Measurements from ENCODE around the gene PIGL.

Gene PIGL

GRCh38 chr17:16371742-16372141 is 154.7 kb downstream of the PIGL start:
- Histone ChIP-seq H3K27me3 (no peaks in the 10 kb centered on the region), H3K27ac (no peak overlapping the region), H4K20me1 (no peaks in the 10 kb centered on the region), H3K4me2 (no peak overlapping the region), H3K36me3 (no peaks in the 10 kb centered on the region), H3K9me3 (replicated peaks in 1 of 11) (no peaks in the 10 kb centered on the region), H3K4me3 (no peak overlapping the region), H3K4me1 (peaks cover 0 to 22% (median 0%) of the 10 kb centered on the region in 10 experiments; a peak in 6 of 20 replicates), H3K9ac (no peak overlapping the region)
- TF ChIP-seq Cebpa-rat (IDR thresholded peaks at IDR 0.05), result no peak

- H3K27ac ChIP-seq, result 0 out of 22 replicates have a peak overlapping the region, but pooled peaks of 1 of the 11 experiments have one; percentile 13
These were observed 157.3 kb downstream of the PIGL start for GRCh38 chr17:16374146-16374938.

More at GRCh38 chr17:16374146-16374938, 157.3 kb downstream of the PIGL start:
- no peaks in the 10 kb centered on the region for H3K27me3 ChIP-seq
- H3K4me3 ChIP-seq, result no peak overlapping the region
- no peaks in the 10 kb centered on the region for H3K9me3 ChIP-seq (replicated peaks in 1 of 11)
- H3K4me2 ChIP-seq, result peak overlapping the region in 3 of 11 experiments; percentile 27 to 43 (median 41); a peak in 5 of 22 replicates
- TF ChIP-seq Cebpa-rat (IDR thresholded peaks at IDR 0.05), result no peak
- no peaks in the 10 kb centered on the region for H4K20me1 ChIP-seq
- no peak overlapping the region for H3K9ac ChIP-seq
- peaks cover 0 to 27% (median 0%) of the 10 kb centered on the region in 10 experiments; a peak in 6 of 20 replicates for H3K4me1 ChIP-seq
- no peaks in the 10 kb centered on the region for H3K36me3 ChIP-seq
